Tibial nerve (tissue), 3 donors: Measurements from ENCODE around the gene SMG6.

Experiments
- POLR2A ChIP-seq, 2 donors: fragments of 450-650 bp; IDR thresholded peaks; one replicate each; pipeline ENCODE4 v1.6.1; 2017; ENCODE audit warnings: antibody characterized with exemption in 2 of 2, mild to moderate bottlenecking in 2 of 2, moderate library complexity in 2 of 2
- TF ChIP-seq, protein P1 (sequence below), 5 experiments: fragments of 200-600 bp in 3 of 5; fragments of 450-650 bp in 2 of 5; sonication (generic) in 3 of 5; IDR thresholded peaks; one replicate each; pipeline ENCODE4 v1.5.1; 2016 to 2019; ENCODE audit warnings: antibody characterized with exemption in 5 of 5, mild to moderate bottlenecking in 3 of 5, moderate library complexity in 2 of 5

GRCh38 chr17:2233441-2233947, 70.1 kb downstream of the SMG6 start:
- TF ChIP-seq, protein P1, sequence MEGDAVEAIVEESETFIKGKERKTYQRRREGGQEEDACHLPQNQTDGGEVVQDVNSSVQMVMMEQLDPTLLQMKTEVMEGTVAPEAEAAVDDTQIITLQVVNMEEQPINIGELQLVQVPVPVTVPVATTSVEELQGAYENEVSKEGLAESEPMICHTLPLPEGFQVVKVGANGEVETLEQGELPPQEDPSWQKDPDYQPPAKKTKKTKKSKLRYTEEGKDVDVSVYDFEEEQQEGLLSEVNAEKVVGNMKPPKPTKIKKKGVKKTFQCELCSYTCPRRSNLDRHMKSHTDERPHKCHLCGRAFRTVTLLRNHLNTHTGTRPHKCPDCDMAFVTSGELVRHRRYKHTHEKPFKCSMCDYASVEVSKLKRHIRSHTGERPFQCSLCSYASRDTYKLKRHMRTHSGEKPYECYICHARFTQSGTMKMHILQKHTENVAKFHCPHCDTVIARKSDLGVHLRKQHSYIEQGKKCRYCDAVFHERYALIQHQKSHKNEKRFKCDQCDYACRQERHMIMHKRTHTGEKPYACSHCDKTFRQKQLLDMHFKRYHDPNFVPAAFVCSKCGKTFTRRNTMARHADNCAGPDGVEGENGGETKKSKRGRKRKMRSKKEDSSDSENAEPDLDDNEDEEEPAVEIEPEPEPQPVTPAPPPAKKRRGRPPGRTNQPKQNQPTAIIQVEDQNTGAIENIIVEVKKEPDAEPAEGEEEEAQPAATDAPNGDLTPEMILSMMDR (IDR thresholded peaks at IDR 0.05): no peak
- TF ChIP-seq POLR2A (IDR thresholded peaks at IDR 0.05): no peak
